ENCODE data around the gene ST3GAL5. TPM values are rescaled to one million over a fixed set of nuclear protein-coding genes. Genes with fewer than 3 reads are reported as not detected.
A peak's percentile ranks its signal among the peaks of the same experiment; 100 is the strongest.

Gene ST3GAL5
- total and polyA plus RNA-seq, 8 donors = 4.1 to 84.2 (median 11.8) TPM

GRCh38 chr2:85905891-85906290 is 17.1 kb upstream of the ST3GAL5 start:
- H3K4me3 ChIP-seq = no peak overlapping the region
- TF ChIP-seq POLR2A (IDR thresholded peaks at IDR 0.05) (no peak), EP300 (IDR thresholded peaks at IDR 0.05) (no peak), POLR2AphosphoS5 (IDR thresholded peaks at IDR 0.05) (no peak), CTCF (IDR thresholded peaks at IDR 0.05) (no peak)
- no peaks in the 10 kb centered on the region for H3K27me3 ChIP-seq
- H3K9me3 ChIP-seq = no peaks in the 10 kb centered on the region
- peak overlapping the region in 4 of 5 donors; percentile 34 to 68 (median 59) for H3K27ac ChIP-seq
- H3K36me3 ChIP-seq = no peaks in the 10 kb centered on the region
- 33 to 92% (median 81%) methylated on average over 1 of the region's 1 CpG for WGBS, 5 donors
- intact Hi-C loops (cut with DNase I; ENCODE audit: low total_unique reads) = no loop called here
- no peak for DNase-seq
- H3K4me1 ChIP-seq = peaks cover 0 to 29% (median 13%) of the 10 kb centered on the region in 4 donors

- no peak overlapping the region for H3K4me3 ChIP-seq
- peak overlapping the region in 4 of 5 donors; percentile 34 to 68 (median 64) for H3K27ac ChIP-seq
- H3K36me3 ChIP-seq = no peaks in the 10 kb centered on the region
- TF ChIP-seq CTCF (IDR thresholded peaks at IDR 0.05) (no peak), EP300 (IDR thresholded peaks at IDR 0.05) (no peak), POLR2AphosphoS5 (IDR thresholded peaks at IDR 0.05) (peak; percentile 36 to 71 (median 62)), POLR2A (IDR thresholded peaks at IDR 0.05) (no peak)
- H3K27me3 ChIP-seq = no peaks in the 10 kb centered on the region
- intact Hi-C loops (cut with DNase I; ENCODE audit: low total_unique reads) = no loop called here
- peaks cover 0 to 23% (median 12%) of the 10 kb centered on the region in 4 donors for H3K4me1 ChIP-seq
- WGBS, 5 donors = 54 to 72% (median 63%) methylated on average over 4 of the region's 4 CpGs
- DNase-seq = peak in 1 of 2 donors; percentile 36
- no peaks in the 10 kb centered on the region for H3K9me3 ChIP-seq
These were observed 16.4 kb upstream of the ST3GAL5 start for GRCh38 chr2:85905187-85905666.

- H3K4me1 ChIP-seq = peaks cover 0 to 16% (median 6%) of the 10 kb centered on the region in 4 donors
- WGBS, 5 donors = 79 to 91% (median 81%) methylated on average over 4 to 8 of the region's 8 CpGs
- TF ChIP-seq POLR2A (IDR thresholded peaks at IDR 0.05) (no peak), POLR2AphosphoS5 (IDR thresholded peaks at IDR 0.05) (no peak), CTCF (IDR thresholded peaks at IDR 0.05) (no peak), EP300 (IDR thresholded peaks at IDR 0.05) (no peak)
- no peaks in the 10 kb centered on the region for H3K36me3 ChIP-seq
- no peaks in the 10 kb centered on the region for H3K9me3 ChIP-seq
- peak overlapping the region in 1 of 5 donors; percentile 68 for H3K27ac ChIP-seq
- intact Hi-C loops (cut with DNase I; ENCODE audit: low total_unique reads) = no loop called here
- no peak for DNase-seq
- H3K4me3 ChIP-seq = no peak overlapping the region
- no peaks in the 10 kb centered on the region for H3K27me3 ChIP-seq
These were observed 15.1 kb upstream of the ST3GAL5 start for GRCh38 chr2:85903849-85904248.

- Histone ChIP-seq H3K27me3 (no peaks in the 10 kb centered on the region), H3K4me3 (no peak overlapping the region), H3K36me3 (no peaks in the 10 kb centered on the region), H3K4me1 (peaks cover 0 to 16% (median 6%) of the 10 kb centered on the region in 4 donors), H3K27ac (no peak overlapping the region), H3K9me3 (no peaks in the 10 kb centered on the region)
- peak in 1 of 3 donors; percentile 21 for TF ChIP-seq POLR2AphosphoS5 (IDR thresholded peaks at IDR 0.05)
- TF ChIP-seq EP300 (IDR thresholded peaks at IDR 0.05) = no peak
- intact Hi-C loops (cut with DNase I; ENCODE audit: low total_unique reads) = no loop called here
- no peak for DNase-seq
- WGBS, 5 donors = 42 to 59% (median 53%) methylated on average over 2 of the region's 2 CpGs
These were observed 13.7 kb upstream of the ST3GAL5 start for GRCh38 chr2:85902496-85902895.

- Histone ChIP-seq H3K36me3 (no peaks in the 10 kb centered on the region), H3K9me3 (no peaks in the 10 kb centered on the region), H3K27ac (no peak overlapping the region), H3K4me1 (peaks cover 0 to 16% (median 6%) of the 10 kb centered on the region in 4 donors), H3K4me3 (no peak overlapping the region), H3K27me3 (no peaks in the 10 kb centered on the region)
- intact Hi-C loops (cut with DNase I; ENCODE audit: low total_unique reads) = no loop called here
- WGBS, 5 donors = 48 to 72% (median 66%) methylated on average over 2 of the region's 2 CpGs
- TF ChIP-seq POLR2AphosphoS5 (IDR thresholded peaks at IDR 0.05) (no peak), POLR2A (IDR thresholded peaks at IDR 0.05) (no peak), CTCF (IDR thresholded peaks at IDR 0.05) (no peak), EP300 (IDR thresholded peaks at IDR 0.05) (no peak)
- DNase-seq = no peak
These were observed 12.4 kb upstream of the ST3GAL5 start for GRCh38 chr2:85901155-85901554.
